ENCODE results near the gene ELAVL1.

- no peak for TF ChIP-seq EZH2phosphoT487 (IDR thresholded peaks at IDR 0.05; ENCODE audit: borderline replicate concordance, low read length)
- TF ChIP-seq CTCF (conservative IDR thresholded peaks at IDR 0.05; ENCODE audit: low read depth, low read length), result no peak
Measured at GRCh38 chr19:7910321-7911161, 94.9 kb downstream of the ELAVL1 start.
